ENCODE results near the gene NIPBL.
"Not testable (repeated sequence)": the region's sequence is repeated elsewhere in the genome, so short reads cannot be mapped to it uniquely, and the experiment has no call there.

Gene NIPBL

GRCh38 chr5:37015795-37016666 lies 139.5 kb downstream of the NIPBL start:
- DNase-seq (ENCODE audit: low spot score), result no peak

- no peak for DNase-seq (ENCODE audit: low spot score)
Observed at GRCh38 chr5:37028910-37029309, 152.3 kb downstream of the NIPBL start.

GRCh38 chr5:37029436-37029835 lies 152.9 kb downstream of the NIPBL start:
- DNase-seq (ENCODE audit: low spot score), result no peak

GRCh38 chr5:37034955-37035354 lies 158.4 kb downstream of the NIPBL start:
- no peak for DNase-seq (ENCODE audit: low spot score)

GRCh38 chr5:37037840-37038239 lies 161.3 kb downstream of the NIPBL start:
- no peak for DNase-seq (ENCODE audit: low spot score)

- DNase-seq (ENCODE audit: low spot score), result no peak
Observed at GRCh38 chr5:37039824-37040223, 163.3 kb downstream of the NIPBL start.

- no peak for DNase-seq (ENCODE audit: low spot score)
Observed at GRCh38 chr5:37043693-37044092, 167.1 kb downstream of the NIPBL start.

GRCh38 chr5:37044120-37044519 lies 167.6 kb downstream of the NIPBL start:
- DNase-seq (ENCODE audit: low spot score), result no peak

GRCh38 chr5:37045703-37046102 lies 169.1 kb downstream of the NIPBL start:
- no peak for DNase-seq (ENCODE audit: low spot score)

GRCh38 chr5:37047947-37048346 lies 171.4 kb downstream of the NIPBL start:
- DNase-seq (ENCODE audit: low spot score), result no peak

GRCh38 chr5:37054391-37054790 lies 177.8 kb downstream of the NIPBL start:
- no peak for DNase-seq (ENCODE audit: low spot score)

GRCh38 chr5:37055383-37055990 lies 178.9 kb downstream of the NIPBL start:
- no peak for DNase-seq (ENCODE audit: low spot score)

- DNase-seq (ENCODE audit: low spot score), result no peak
Observed at GRCh38 chr5:37056762-37057161, 180.2 kb downstream of the NIPBL start.

- no peak for DNase-seq (ENCODE audit: low spot score)
Observed at GRCh38 chr5:37060030-37060429, 183.5 kb downstream of the NIPBL start.

- no peak for DNase-seq (ENCODE audit: low spot score)
Observed at GRCh38 chr5:37063739-37064138, 187.2 kb downstream of the NIPBL start.

- DNase-seq (ENCODE audit: low spot score), result no peak
Observed at GRCh38 chr5:37064442-37064841, 187.9 kb downstream of the NIPBL start.

GRCh38 chr5:37071487-37071886 lies 194.9 kb downstream of the NIPBL start:
- DNase-seq (ENCODE audit: low spot score), result no peak

GRCh38 chr5:37071901-37072581 lies 195.5 kb downstream of the NIPBL start:
- DNase-seq (ENCODE audit: low spot score), result no peak

- DNase-seq (ENCODE audit: low spot score), result no peak
Observed at GRCh38 chr5:37075399-37075950, 198.9 kb downstream of the NIPBL start.

- no peak for DNase-seq (ENCODE audit: low spot score)
Observed at GRCh38 chr5:37077146-37077545, 200.6 kb downstream of the NIPBL start.

GRCh38 chr5:37080697-37081096 lies 204.1 kb downstream of the NIPBL start:
- no peak for DNase-seq (ENCODE audit: low spot score)

GRCh38 chr5:37082977-37083376 lies 206.4 kb downstream of the NIPBL start:
- DNase-seq (ENCODE audit: low spot score), result not testable (repeated sequence)

GRCh38 chr5:37086026-37086425 lies 209.5 kb downstream of the NIPBL start:
- not testable (repeated sequence) for DNase-seq (ENCODE audit: low spot score)
